Measurements from ENCODE around the gene MRPS27. TPM values are rescaled to one million over a fixed set of nuclear protein-coding genes. Genes with fewer than 3 reads are reported as not detected.

Gene MRPS27
- total and polyA plus RNA-seq, 2 donors from 2014 or later = 40.0 to 50.8 TPM

- TF ChIP-seq, protein P1, sequence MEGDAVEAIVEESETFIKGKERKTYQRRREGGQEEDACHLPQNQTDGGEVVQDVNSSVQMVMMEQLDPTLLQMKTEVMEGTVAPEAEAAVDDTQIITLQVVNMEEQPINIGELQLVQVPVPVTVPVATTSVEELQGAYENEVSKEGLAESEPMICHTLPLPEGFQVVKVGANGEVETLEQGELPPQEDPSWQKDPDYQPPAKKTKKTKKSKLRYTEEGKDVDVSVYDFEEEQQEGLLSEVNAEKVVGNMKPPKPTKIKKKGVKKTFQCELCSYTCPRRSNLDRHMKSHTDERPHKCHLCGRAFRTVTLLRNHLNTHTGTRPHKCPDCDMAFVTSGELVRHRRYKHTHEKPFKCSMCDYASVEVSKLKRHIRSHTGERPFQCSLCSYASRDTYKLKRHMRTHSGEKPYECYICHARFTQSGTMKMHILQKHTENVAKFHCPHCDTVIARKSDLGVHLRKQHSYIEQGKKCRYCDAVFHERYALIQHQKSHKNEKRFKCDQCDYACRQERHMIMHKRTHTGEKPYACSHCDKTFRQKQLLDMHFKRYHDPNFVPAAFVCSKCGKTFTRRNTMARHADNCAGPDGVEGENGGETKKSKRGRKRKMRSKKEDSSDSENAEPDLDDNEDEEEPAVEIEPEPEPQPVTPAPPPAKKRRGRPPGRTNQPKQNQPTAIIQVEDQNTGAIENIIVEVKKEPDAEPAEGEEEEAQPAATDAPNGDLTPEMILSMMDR (IDR thresholded peaks at IDR 0.05; ENCODE audit: borderline replicate concordance, extremely low read depth, insufficient read depth) = no peak
- Histone ChIP-seq H3K9ac (ENCODE audit: low read length in 3 of 3) (no peak overlapping the region), H3K27ac (ENCODE audit: low read depth in 2 of 2, low read length in 2 of 2) (no peak overlapping the region), H3K4me1 (ENCODE audit: control insufficient read depth in 2 of 3, insufficient read depth in 2 of 3, low read depth in 1 of 3, low read length in 3 of 3) (no peaks in the 10 kb centered on the region), H3K4me3 (ENCODE audit: low read length in 3 of 3) (no peak overlapping the region), H3K36me3 (ENCODE audit: control insufficient read depth in 2 of 3, insufficient read depth in 3 of 3, low read length in 3 of 3) (no peaks in the 10 kb centered on the region), H3K27me3 (ENCODE audit: control insufficient read depth, insufficient read depth, low read length) (no peaks in the 10 kb centered on the region), H3K9me3 (ENCODE audit: control insufficient read depth in 2 of 3, insufficient read depth in 1 of 3, low read length in 3 of 3) (no peaks in the 10 kb centered on the region)
- intact Hi-C loops (cut with DNase I) = no loop called here
- DNase-seq (no peak), FAIRE-seq (no peak)
Measured at GRCh38 chr5:72255670-72256069, 64.4 kb downstream of the MRPS27 start.

DNA sequence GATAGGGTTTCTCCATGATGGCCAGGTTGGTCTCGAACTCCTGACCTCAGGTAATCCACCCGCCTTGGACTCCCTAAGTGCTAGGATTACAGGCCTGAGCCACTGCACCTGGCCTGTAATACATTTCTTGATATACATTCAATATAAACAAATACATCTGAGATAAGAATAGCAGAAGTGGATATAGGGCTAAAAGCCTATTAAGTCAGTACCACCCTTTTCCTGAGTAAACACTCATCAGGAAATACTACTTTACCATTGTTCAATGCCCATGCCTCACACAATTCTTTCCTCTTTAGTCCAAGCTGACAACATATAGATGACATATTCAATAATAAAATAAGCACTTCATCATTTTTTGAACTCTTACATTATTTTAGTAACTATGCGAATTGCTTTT lies 64.8 kb downstream of the MRPS27 start:
- Histone ChIP-seq H3K9me3 (ENCODE audit: control insufficient read depth in 2 of 3, insufficient read depth in 1 of 3, low read length in 3 of 3) (no peaks in the 10 kb centered on the region), H3K4me1 (ENCODE audit: control insufficient read depth in 2 of 3, insufficient read depth in 2 of 3, low read depth in 1 of 3, low read length in 3 of 3) (no peaks in the 10 kb centered on the region), H3K27me3 (ENCODE audit: control insufficient read depth, insufficient read depth, low read length) (no peaks in the 10 kb centered on the region), H3K4me3 (ENCODE audit: low read length in 3 of 3) (no peak overlapping the region), H3K36me3 (ENCODE audit: control insufficient read depth in 2 of 3, insufficient read depth in 3 of 3, low read length in 3 of 3) (no peaks in the 10 kb centered on the region), H3K27ac (ENCODE audit: low read depth in 2 of 2, low read length in 2 of 2) (no peak overlapping the region), H3K9ac (ENCODE audit: low read length in 3 of 3) (no peak overlapping the region)
- TF ChIP-seq, protein P1 (IDR thresholded peaks at IDR 0.05; ENCODE audit: borderline replicate concordance, extremely low read depth, insufficient read depth) = no peak
- no peak for FAIRE-seq
- intact Hi-C loops (cut with DNase I) = no loop called here
- no peak for DNase-seq

DNA sequence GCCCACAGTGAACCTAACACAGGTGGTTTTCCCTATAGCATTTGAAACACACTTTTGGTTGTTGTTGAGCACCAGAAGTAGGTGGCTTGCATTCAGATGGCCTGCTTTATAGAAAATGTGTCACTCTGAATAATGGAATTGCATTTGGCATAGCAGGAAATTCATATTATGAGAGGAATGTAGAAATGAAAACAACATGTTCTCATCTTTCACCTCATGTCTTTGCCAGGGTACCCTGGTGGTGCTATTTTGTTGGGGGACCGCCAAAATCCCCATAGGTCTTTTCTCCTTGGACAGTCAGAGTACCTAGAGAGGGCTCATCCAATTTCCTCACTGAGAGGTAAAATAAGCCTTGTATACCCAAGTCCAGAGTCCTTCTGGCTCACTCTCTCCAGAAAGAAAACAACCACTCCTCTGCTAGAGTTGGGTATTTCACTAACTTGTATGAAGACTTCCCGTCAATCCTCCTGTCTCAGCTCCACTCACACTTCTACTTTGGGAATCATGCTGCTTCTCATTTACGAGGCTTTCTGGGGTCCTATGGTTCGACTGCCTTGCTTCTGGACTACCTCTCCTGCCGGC lies 67.4 kb downstream of the MRPS27 start:
- Histone ChIP-seq H3K27me3 (ENCODE audit: control insufficient read depth, insufficient read depth, low read length) (no peaks in the 10 kb centered on the region), H3K9me3 (ENCODE audit: control insufficient read depth in 2 of 3, insufficient read depth in 1 of 3, low read length in 3 of 3) (no peaks in the 10 kb centered on the region), H3K4me1 (ENCODE audit: control insufficient read depth in 2 of 3, insufficient read depth in 2 of 3, low read depth in 1 of 3, low read length in 3 of 3) (peaks cover 0 to 6% (median 3%) of the 10 kb centered on the region in 3 donors), H3K9ac (ENCODE audit: low read length in 3 of 3) (no peak overlapping the region), H3K4me3 (ENCODE audit: low read length in 3 of 3) (no peak overlapping the region), H3K27ac (ENCODE audit: low read depth in 2 of 2, low read length in 2 of 2) (no peak overlapping the region), H3K36me3 (ENCODE audit: control insufficient read depth in 2 of 3, insufficient read depth in 3 of 3, low read length in 3 of 3) (no peaks in the 10 kb centered on the region)
- intact Hi-C loops (cut with DNase I) = no loop called here
- TF ChIP-seq, protein P1 (IDR thresholded peaks at IDR 0.05; ENCODE audit: borderline replicate concordance, extremely low read depth, insufficient read depth) = no peak
- no peak for DNase-seq
- FAIRE-seq = no peak

DNA sequence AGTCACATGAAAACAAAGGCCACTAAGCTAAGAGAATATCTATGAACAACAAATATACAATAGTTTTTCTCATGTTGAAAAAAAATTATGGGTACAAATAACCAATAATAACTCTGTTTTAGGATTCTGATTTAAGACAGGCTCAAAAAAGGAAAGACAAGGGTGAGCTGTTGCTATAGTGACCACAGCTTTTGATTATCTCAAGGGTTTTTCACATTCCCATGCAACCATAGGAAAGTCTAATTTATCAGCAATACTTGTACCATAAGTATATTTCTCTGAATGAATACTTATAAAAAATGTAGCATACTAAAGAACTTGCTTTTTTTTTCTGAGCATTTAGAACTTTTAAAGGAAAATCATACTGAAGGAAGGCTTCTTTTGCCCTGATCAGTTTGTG lies 68.0 kb downstream of the MRPS27 start:
- H3K36me3 ChIP-seq (ENCODE audit: control insufficient read depth in 2 of 3, insufficient read depth in 3 of 3, low read length in 3 of 3) = no peaks in the 10 kb centered on the region
- no peak overlapping the region for H3K27ac ChIP-seq (ENCODE audit: low read depth in 2 of 2, low read length in 2 of 2)
- no peak overlapping the region for H3K9ac ChIP-seq (ENCODE audit: low read length in 3 of 3)
- intact Hi-C loops (cut with DNase I) = no loop called here
- H3K9me3 ChIP-seq (ENCODE audit: control insufficient read depth in 2 of 3, insufficient read depth in 1 of 3, low read length in 3 of 3) = no peaks in the 10 kb centered on the region
- no peaks in the 10 kb centered on the region for H3K27me3 ChIP-seq (ENCODE audit: control insufficient read depth, insufficient read depth, low read length)
- TF ChIP-seq, protein P1 (IDR thresholded peaks at IDR 0.05; ENCODE audit: borderline replicate concordance, extremely low read depth, insufficient read depth) = no peak
- FAIRE-seq = no peak
- peaks cover 0 to 6% (median 3%) of the 10 kb centered on the region in 3 donors for H3K4me1 ChIP-seq (ENCODE audit: control insufficient read depth in 2 of 3, insufficient read depth in 2 of 3, low read depth in 1 of 3, low read length in 3 of 3)
- DNase-seq = no peak
- H3K4me3 ChIP-seq (ENCODE audit: low read length in 3 of 3) = no peak overlapping the region
